NCI-H2081 (cell line): ENCODE results near the gene POLR2H.
A peak's percentile ranks its signal among the peaks of the same experiment; 100 is the strongest.

Experiments used
- DNase-seq, 2 experiments: peaks; one replicate each; lab custom pipeline; 2025; lab: John Stamatoyannopoulos, UW

Gene POLR2H

DNA sequence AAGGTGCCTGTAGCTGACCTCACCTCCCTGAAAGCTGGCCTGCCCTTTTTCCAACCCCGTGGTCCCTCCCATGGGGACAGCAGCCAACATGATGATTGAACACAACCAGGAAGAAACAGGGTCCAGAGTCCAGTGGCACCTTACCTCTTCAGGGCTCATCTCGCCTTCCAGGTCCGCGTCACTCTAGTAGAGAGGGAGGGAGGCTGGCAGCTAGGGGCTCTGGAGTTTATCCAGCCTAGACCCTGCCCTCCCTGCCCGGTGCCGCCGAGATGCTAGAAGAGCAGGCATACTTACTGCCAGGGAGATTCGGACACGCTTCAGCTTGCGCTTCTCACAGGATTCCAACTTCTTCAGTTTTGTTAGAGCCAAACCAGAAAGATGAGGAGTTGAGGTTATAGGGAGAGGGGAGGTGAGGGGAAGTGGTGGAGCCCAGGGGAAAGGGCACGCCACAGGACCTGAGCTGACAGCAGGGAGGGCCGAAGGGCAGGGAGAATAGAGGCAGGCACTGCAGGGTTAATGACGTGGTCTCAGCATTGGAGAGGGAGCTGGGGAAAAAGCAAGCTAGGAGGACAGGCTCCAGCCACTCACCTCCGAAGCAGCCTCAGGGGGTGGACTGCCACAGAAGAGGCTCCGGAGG is 9.2 kb upstream of the POLR2H start:
- no peak for DNase-seq

- no peak for DNase-seq
Observed at GRCh38 chr3:184352897-184353545, 8.5 kb upstream of the POLR2H start.

DNA sequence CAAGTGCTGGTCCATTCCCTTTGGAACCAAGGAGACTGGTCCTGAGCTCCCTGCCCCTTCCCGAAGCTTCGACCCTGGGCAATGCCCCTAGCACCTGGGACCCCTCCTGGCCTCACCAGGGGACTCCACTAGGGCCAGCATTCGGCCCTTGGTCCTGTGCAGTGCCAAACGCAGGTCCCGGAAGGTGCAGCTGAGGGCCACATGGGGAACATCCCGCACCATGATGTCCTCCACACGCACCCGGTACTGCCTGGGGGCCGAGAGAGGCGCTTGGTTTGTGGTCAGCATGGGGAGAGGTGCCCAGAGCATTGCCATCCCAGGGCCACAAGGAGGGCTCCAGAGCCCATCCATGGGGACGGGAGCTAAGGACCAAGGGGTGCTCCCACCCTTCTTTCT is 8.0 kb upstream of the POLR2H start:
- no peak for DNase-seq

DNA sequence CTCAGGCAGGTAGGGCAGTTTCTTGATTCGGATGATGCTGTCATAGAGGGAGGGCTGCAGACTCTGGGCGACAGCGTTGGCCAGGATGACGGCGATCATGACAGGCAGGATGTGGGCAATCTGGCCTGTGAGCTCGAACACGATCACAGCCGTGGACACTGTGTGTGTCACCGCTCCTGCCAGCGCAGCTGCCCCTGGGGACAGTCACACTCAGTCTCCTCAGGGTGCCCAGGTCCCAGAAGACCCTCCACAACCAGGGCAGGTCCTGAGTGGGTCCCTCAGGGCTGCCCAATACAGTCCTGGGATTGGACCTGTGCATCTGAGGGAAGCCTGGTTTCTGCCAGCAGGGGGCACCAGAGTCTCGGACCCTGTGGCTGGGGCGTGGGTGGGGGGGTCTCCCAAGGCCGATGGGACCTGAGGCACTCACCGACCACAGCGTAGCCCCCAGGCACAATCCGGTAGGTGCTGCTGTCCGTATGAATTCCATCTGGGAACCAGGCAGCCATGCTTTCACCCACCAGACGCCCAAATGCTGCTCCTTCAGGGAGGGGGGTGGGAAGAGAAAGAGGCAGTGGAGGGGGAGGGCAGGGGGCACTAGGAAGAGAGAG is 7.3 kb upstream of the POLR2H start:
- DNase-seq, result peak; percentile 20 to 44

- no peak for DNase-seq
Observed at GRCh38 chr3:184354754-184355153, 6.8 kb upstream of the POLR2H start.

GRCh38 chr3:184355261-184356040 is 6.1 kb upstream of the POLR2H start:
- DNase-seq, result no peak

DNA sequence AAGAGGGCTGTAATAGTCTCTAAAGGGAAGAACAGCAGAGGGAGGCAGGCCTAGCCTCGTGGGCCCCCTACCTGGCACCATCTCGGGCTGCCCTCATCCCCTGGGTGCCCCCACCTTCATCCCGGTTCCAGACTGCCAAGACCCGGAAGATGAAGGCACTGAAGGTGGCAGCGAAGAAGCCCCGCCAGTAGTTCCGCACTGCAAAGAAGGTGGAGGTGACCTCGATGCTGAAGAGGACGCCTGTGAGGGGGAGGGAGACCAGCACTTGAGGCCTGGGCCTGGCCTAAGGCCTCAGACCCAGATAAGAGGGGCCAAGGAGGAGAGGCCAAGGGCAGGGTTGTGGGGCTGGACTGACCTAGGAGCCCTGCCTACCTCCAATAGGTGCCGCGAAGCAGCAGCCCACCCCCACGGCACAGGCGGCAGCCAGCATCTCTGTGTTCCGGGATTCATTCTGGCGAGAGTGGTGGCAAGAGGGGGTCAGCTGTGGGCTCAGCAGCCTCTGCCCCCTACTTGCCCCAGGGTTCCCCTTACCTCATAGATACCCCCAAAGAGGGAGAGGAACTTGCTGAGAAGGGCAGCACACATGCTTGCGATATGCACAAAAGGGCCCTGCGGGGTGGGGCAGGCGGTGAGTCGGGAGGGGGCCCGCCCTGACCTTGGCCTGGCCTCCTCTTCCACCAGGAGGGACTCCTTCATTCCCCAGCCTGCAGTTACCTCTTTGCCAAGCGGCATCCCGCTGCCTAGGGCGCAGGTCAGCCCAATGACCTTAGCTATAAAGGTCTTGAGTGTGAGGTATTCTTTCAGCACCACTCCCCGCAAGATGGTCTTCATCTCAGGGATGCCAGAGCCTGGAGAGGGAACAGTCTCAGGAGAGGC is 4.0 kb upstream of the POLR2H start:
- DNase-seq, result no peak

- DNase-seq, result no peak
Observed at GRCh38 chr3:184358124-184358767, 3.3 kb upstream of the POLR2H start.

DNA sequence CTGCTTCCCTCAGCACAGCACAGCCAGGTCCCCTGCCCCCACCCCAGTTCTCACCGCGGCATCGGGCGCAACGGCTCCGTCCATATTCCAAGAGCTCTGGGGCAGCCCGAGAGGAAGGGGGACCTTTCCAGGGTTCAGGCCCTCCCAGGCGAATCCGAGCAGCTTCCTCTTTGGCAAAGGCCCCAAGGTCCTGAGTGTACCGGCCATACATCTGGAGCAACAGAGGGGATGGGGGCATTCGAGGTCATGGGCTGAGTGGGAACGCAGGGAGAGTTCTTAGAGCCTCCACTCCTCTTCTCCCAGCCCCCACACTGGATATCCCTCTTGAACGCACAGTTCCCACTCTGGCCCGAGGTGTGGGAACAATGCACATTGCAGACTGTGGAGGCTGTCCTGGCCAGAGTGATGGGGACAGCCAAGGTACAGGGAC is 2.6 kb upstream of the POLR2H start:
- no peak for DNase-seq

DNA sequence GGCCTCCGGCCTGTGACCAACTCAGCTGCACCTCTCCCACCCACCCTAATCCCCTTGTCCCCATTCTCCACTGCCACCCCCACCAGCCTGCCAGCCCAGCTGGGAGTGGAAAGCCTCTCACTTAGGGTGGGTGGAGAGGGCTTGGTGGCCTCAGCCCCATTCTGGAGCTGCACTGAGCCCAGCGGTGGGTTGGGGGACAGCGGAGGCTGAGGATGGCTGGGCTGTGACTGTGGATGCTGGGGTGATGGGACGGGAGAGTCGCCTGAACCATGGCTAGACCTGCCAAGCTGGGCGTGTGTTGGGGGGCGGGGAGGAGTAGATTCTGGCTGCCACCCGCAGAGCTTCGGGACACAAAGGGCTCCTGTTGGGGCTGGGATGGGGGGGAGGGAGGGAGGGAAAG is 1.9 kb upstream of the POLR2H start:
- no peak for DNase-seq

GRCh38 chr3:184360070-184360928 is 1.2 kb upstream of the POLR2H start:
- DNase-seq, result no peak

- no peak for DNase-seq
Observed at GRCh38 chr3:184360929-184361531, 480 bp upstream of the POLR2H start.

- peak; percentile 80 to 85 for DNase-seq
Observed at GRCh38 chr3:184361932-184362667, 590 bp downstream of the POLR2H start.

- DNase-seq, result peak; percentile 100
Observed at GRCh38 chr3:184362668-184363546, 1.4 kb downstream of the POLR2H start.

GRCh38 chr3:184366619-184367289 is 5.2 kb downstream of the POLR2H start:
- no peak for DNase-seq

DNA sequence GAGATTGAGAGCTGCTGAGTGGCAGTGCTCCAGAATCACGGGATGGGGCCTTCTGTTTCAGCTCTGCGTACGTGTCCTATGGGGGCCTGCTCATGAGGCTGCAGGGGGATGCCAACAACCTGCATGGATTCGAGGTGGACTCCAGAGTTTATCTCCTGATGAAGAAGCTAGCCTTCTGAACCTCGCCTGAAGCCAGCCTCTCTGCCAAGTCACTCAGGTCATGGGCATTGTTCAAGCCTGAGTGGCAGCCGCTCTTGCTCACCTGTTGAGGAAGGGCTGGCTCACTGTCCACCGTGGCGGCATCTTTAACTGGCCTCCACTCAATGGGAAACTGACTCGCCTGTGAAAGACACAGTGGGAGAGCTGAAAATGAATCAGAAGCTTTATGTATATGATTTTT is 6.6 kb downstream of the POLR2H start:
- DNase-seq, result no peak

DNA sequence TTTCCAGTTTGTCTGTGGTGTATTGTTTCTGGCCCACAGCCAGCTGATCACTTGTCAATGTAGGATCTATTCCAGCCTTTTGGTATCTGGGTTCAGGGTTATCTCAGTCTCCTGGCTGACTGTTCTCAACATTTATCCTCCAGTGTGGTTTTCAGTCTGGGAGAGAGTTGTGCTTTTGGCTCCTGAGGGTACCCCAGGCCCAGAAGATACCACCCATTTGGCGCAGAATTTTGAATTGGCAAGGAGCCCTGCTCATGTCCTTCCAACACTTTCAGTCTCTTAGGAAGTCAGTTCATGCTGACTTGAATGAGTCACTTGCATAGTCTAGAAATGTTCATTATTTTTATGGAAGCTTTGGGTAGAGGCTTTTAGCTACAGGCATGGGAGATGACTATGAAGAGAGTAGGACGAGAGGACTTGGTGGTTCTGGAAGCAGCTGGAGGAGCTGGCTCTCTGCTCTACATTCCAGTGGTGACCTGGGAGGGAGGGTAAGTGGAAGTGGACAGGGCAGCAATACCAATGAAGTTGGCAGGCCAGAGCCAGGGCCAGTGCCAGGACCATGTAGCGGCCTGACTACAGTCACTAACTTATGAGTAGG is 7.2 kb downstream of the POLR2H start:
- no peak for DNase-seq
